Ovary (tissue), 3 donors: Measurements from ENCODE around the gene KCNMA1.

Experiments
- EP300 ChIP-seq: sonication (generic); formaldehyde crosslinking; IDR thresholded peaks from one replicate; pipeline ENCODE4 v1.6.1; 2017; ENCODE audit warnings: antibody characterized with exemption
- POLR2A ChIP-seq: fragments of 450-650 bp; IDR thresholded peaks from one replicate; pipeline ENCODE4 v1.6.1; 2017; ENCODE audit warnings: antibody characterized with exemption, mild to moderate bottlenecking, moderate library complexity
- TF ChIP-seq, protein P1 (sequence below), 3 donors: fragments of 450-650 bp in 2 of 3; fragments of 200-600 bp in 1 of 3; IDR thresholded peaks; one replicate each; pipeline versions ENCODE4 v1.5.1 to v1.8.0; 2016 to 2022; ENCODE audit warnings: antibody characterized with exemption in 3 of 3, mild to moderate bottlenecking in 1 of 3
- donor health status: DM: no; HTN: no; CAD: no.

DNA sequence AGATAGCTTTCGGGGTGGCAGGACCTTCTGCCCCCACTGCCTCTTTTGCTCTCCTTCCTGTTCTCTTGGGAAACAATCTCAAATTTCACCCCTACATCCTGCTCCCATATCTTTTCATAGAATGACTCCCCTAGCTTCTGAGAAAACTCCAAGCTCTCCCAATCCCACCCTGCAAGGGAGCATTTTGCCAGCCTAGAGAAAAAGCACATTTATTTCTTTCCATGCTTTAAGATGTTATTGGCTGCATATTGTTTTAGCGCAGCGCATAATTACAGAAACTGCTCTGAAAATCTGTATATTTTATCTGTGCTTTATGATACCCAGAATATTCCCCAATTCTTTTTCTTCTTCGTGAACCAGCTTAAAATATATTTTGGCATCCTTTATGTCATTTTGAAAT lies 601.3 kb downstream of the KCNMA1 start:
- no peak for TF ChIP-seq POLR2A
- TF ChIP-seq, protein P1, sequence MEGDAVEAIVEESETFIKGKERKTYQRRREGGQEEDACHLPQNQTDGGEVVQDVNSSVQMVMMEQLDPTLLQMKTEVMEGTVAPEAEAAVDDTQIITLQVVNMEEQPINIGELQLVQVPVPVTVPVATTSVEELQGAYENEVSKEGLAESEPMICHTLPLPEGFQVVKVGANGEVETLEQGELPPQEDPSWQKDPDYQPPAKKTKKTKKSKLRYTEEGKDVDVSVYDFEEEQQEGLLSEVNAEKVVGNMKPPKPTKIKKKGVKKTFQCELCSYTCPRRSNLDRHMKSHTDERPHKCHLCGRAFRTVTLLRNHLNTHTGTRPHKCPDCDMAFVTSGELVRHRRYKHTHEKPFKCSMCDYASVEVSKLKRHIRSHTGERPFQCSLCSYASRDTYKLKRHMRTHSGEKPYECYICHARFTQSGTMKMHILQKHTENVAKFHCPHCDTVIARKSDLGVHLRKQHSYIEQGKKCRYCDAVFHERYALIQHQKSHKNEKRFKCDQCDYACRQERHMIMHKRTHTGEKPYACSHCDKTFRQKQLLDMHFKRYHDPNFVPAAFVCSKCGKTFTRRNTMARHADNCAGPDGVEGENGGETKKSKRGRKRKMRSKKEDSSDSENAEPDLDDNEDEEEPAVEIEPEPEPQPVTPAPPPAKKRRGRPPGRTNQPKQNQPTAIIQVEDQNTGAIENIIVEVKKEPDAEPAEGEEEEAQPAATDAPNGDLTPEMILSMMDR (IDR thresholded peaks at IDR 0.05): no peak
- no peak for TF ChIP-seq EP300
